ENCODE data around the gene CFAP90.

DNA sequence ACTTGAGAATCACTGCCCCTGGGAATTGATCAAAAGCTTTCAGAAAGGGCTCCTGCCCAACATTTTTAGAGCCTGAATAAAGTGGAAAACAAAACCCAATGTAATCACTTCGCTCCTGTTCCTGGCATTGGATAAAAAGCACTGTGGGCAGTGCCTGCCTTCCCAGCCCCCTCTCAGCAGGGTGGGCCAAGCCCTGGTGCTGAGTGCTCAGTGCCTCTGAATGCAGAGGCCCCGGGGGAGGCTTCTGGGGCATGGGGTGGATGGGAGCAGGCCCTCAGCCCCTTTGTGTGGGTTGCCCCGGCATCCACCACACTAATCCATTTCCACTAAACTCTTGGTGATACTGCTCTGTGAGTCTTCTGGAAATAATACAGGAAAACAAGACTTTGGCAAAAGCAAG, 55.6 kb downstream of the CFAP90 start:
- TF ChIP-seq POLR2A (IDR thresholded peaks at IDR 0.05; ENCODE audit: low read depth, low read length) (no peak), POLR2AphosphoS5 (IDR thresholded peaks at IDR 0.05; ENCODE audit: low read depth, low read length) (no peak)
